ENCODE measurements around the gene ZNF770. TPM values are rescaled to one million over a fixed set of nuclear protein-coding genes. Genes with fewer than 3 reads are reported as not detected.

Gene ZNF770
- total and polyA plus RNA-seq, 9 of the 15 experiments (the other 6 are each of a cell fraction or from before 2014, with no cell fraction given): 3.4 to 50.8 (median 40.3) TPM

- no peak for TF ChIP-seq ZNF583 (CRISPR knock-in tag; IDR thresholded peaks at IDR 0.05)
- TF ChIP-seq MXI1 (IDR thresholded peaks at IDR 0.05; ENCODE audit: low read depth, low read length): no peak
- TF ChIP-seq BCOR (IDR thresholded peaks at IDR 0.05): no peak
- TF ChIP-seq THAP12 (CRISPR knock-in tag; IDR thresholded peaks at IDR 0.05): no peak
- TF ChIP-seq C11orf30 (IDR thresholded peaks at IDR 0.05; ENCODE audit: low read depth): no peak
- no peak for TF ChIP-seq PHF20 (IDR thresholded peaks at IDR 0.05; ENCODE audit: partially characterized antibody)
- H3K9me3 ChIP-seq (replicated peaks; ENCODE audit: control insufficient read depth, insufficient read depth, low read depth, low read length): no peaks in the 10 kb centered on the region
- H3K27ac ChIP-seq (ENCODE audit: extremely low read depth, low read depth, low read length): no peak overlapping the region
- 89% methylated on average over 7 of the region's 8 CpGs for WGBS (ENCODE audit: insufficient coverage, low coverage, missing lambda C conversion rate)
- H3K4me3 ChIP-seq: no peak overlapping the region
- FAIRE-seq: no peak
- POLR2A ChIA-PET: interaction anchor here (0.9 to 1.8 kb wide), 2 partner anchors 9 to 14 kb away, joined by 3 to 12 read pairs; no protein-coding TSS in a partner anchor
- no peak for ATAC-seq
- intact Hi-C loops (cut with micrococcal nuclease): no loop called here
- H2AFZ ChIP-seq (ENCODE audit: low read depth, low read length): no peak overlapping the region
- H3K4me2 ChIP-seq (ENCODE audit: insufficient read depth, low read length): no peak overlapping the region
- no peaks in the 10 kb centered on the region for H3K27me3 ChIP-seq (ENCODE audit: control insufficient read depth in 2 of 2, insufficient read depth in 2 of 2, low read length in 2 of 2)
- CTCF ChIA-PET (ENCODE audit: low intra/inter-chr PET ratio): no interaction called here
- H3K4me1 ChIP-seq (replicated peaks in 1 of 2; ENCODE audit: control insufficient read depth in 2 of 2, insufficient read depth in 2 of 2, low read length in 2 of 2): no peaks in the 10 kb centered on the region
- no peak overlapping the region for H3K9ac ChIP-seq (ENCODE audit: insufficient read depth in 1 of 2, low read depth in 2 of 2, low read length in 2 of 2)
- no peaks in the 10 kb centered on the region for H3K9me1 ChIP-seq (ENCODE audit: control insufficient read depth, insufficient read depth, low read length)
- DNase-seq (ENCODE audit: extremely low read depth in 1 of 4, low spot score in 3 of 4): no peak
- BruUV-seq (replicated peaks): no TSS peak
- H3K79me2 ChIP-seq (ENCODE audit: control insufficient read depth, insufficient read depth, low read length): no peaks in the 10 kb centered on the region; the same call in none of the 3 replicates
- peaks cover 53% of the 10 kb centered on the region for H3K36me3 ChIP-seq (ENCODE audit: control insufficient read depth, insufficient read depth, low read length)
- in situ Hi-C loops (cut with MboI): no loop called here
- H4K20me1 ChIP-seq (replicated peaks; ENCODE audit: control insufficient read depth, insufficient read depth, low read length): no peaks in the 10 kb centered on the region
These were observed 34.2 kb downstream of the ZNF770 start for GRCh38 chr15:34953851-34954250.

All from K562 (cell line).